22Rv1 (cell line): ENCODE results near the gene ZNF507.
A peak's percentile ranks its signal among the peaks of the same experiment; 100 is the strongest.

Experiments used
- H3K27ac ChIP-seq: fragments of 450-650 bp; 2 replicates; pipeline ENCODE4 v1.5.1; 2017
- ZFX ChIP-seq: fragments of 450-650 bp; IDR thresholded peaks from 2 replicates; pipeline ENCODE4 v1.6.1; 2017; ENCODE audit warnings: antibody characterized with exemption, borderline replicate concordance
- TF ChIP-seq, protein P1 (sequence below): fragments of 450-650 bp; IDR thresholded peaks from 2 replicates; pipeline ENCODE4 v1.5.1; 2017; ENCODE audit warnings: mild to moderate bottlenecking

Gene ZNF507

DNA sequence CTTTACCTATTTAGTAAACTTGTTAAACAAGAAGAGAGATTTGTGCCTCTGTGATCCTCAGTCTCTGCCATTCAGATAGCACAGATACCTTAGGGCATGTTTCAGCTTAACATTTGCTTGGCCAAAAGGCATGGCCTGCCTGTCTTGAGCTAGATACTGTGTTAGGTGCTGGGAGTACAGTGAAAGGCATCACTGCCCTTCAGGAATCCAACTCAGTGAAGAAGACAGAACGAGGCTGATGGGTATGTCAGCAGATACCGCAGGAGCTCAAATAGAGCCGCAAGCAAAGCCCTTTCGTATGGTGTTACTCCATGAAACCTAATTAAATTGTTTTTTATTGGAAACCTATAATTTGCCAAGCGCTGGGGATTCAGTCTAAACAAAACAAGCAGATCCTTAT lies 12.9 kb downstream of the ZNF507 start:
- H3K27ac ChIP-seq = no peak overlapping the region
- TF ChIP-seq ZFX = no peak
- TF ChIP-seq, protein P1, sequence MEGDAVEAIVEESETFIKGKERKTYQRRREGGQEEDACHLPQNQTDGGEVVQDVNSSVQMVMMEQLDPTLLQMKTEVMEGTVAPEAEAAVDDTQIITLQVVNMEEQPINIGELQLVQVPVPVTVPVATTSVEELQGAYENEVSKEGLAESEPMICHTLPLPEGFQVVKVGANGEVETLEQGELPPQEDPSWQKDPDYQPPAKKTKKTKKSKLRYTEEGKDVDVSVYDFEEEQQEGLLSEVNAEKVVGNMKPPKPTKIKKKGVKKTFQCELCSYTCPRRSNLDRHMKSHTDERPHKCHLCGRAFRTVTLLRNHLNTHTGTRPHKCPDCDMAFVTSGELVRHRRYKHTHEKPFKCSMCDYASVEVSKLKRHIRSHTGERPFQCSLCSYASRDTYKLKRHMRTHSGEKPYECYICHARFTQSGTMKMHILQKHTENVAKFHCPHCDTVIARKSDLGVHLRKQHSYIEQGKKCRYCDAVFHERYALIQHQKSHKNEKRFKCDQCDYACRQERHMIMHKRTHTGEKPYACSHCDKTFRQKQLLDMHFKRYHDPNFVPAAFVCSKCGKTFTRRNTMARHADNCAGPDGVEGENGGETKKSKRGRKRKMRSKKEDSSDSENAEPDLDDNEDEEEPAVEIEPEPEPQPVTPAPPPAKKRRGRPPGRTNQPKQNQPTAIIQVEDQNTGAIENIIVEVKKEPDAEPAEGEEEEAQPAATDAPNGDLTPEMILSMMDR = no peak

DNA sequence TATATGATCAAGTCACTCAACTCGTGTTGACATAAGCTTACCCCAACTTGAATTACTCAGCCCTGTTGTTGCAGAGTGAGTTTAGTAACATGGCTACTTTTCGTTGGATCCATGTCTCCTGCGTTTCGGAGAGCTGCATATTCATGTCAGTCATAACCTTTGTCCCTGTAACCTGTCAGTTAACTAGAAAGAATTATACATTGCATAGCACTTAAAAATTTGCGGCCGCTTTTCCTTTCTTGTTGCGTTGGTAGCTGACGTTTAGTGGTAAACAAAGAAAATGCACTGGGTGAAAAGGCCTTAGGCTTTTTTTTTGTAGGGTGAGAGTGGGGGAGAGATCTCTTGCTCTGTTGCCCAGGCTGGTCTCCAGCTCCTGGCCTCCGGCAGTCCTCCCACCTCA lies 14.2 kb downstream of the ZNF507 start:
- TF ChIP-seq, protein P1 = no peak
- TF ChIP-seq ZFX = no peak
- no peak overlapping the region for H3K27ac ChIP-seq

DNA sequence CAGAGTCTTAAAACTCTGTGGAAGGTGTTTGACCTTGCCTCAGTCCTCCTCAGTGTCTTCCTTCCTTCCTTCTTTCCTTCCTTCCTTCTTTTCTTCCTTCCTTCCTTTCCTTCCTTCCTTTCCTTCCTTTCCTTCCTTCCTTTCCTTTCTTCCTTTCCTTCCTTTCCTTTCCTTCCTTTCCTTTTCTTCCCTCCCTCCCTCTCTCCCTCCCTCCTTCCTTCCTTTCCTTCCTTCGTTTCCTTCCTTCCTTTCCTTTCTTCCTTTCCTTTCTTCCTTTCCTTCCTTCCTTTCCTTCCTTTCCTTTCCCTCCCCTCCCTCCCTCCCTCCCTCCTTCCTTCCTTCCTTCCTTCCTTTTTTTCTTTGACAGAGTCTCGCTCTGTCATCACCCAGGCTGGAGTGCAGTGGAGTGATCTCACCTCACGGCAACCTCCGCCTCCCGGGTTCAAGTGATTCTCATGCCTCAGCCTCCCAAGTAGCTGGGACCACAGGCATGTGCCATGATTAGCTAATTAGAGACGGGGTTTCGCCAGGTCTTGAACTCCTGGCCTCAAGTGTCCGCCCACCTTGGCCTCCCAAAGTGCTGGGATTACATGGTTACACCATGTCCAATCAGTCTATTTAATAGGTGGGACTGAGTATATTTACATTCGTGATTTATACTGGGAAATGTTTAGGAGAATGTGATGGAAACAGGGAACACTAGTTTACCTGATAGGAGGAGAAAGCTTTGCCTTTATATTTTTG lies 16.3 kb downstream of the ZNF507 start:
- peak overlapping the region; percentile 50 for H3K27ac ChIP-seq
- TF ChIP-seq, protein P1 = no peak
- no peak for TF ChIP-seq ZFX

DNA sequence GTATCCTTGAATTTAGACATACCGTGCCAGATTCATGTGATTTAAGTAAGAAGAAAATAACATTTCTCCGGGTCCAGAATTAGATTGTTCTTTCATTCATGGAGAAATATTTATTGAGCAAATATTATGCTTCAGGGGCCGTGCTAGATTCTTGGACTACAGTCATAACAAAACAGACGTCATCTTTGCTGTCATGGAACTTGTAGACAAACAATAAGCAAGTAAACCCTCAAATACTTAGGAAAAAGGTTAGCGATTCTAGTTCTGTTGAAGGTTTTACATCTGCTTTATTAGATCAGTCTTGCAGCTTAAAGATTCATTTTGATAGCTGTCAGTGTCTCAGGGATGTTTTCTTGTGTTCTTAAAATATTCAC lies 16.9 kb downstream of the ZNF507 start:
- peak overlapping the region; percentile 50 for H3K27ac ChIP-seq
- no peak for TF ChIP-seq ZFX
- TF ChIP-seq, protein P1 = no peak

DNA sequence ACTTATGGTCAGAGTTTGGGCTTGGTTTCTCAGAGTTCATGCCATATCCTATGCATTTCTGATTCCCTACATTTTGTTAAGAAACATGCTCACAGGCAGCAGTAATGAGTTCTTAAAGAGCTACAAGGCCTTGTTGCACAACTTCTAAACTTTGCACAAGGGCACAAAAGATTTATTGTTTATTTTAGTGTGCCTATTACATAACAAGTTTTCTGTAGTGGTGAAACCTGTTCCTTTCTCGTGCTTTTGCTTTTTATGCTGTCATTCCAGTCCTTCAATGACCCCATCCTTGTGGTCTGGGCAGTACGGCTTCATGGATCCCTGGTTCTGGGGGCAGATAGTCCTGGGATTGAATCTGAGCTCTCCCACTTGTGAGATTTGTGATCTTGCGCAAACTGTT lies 17.8 kb downstream of the ZNF507 start:
- TF ChIP-seq, protein P1 = no peak
- TF ChIP-seq ZFX = no peak
- peak overlapping the region; percentile 50 for H3K27ac ChIP-seq

DNA sequence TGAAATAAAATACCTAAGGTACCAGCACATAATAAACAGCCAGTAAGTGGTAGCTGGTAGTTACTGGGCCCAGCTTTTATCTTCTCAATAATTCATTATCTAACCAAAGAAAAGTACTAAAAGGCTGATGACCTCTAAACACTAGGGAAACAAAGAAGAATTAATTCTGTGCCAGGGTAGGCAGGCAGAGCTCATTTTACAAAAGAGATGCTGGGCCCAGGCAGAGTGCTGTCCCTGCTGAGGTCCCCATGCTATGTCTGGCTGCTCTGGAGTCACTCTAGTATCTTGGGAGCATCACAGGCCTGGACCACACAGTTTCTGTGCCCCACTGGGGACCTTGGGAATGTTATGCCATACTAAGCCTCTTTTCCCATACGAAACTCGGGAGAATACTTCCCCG lies 18.2 kb downstream of the ZNF507 start:
- peak overlapping the region; percentile 50 for H3K27ac ChIP-seq
- TF ChIP-seq ZFX = no peak
- TF ChIP-seq, protein P1 = no peak

DNA sequence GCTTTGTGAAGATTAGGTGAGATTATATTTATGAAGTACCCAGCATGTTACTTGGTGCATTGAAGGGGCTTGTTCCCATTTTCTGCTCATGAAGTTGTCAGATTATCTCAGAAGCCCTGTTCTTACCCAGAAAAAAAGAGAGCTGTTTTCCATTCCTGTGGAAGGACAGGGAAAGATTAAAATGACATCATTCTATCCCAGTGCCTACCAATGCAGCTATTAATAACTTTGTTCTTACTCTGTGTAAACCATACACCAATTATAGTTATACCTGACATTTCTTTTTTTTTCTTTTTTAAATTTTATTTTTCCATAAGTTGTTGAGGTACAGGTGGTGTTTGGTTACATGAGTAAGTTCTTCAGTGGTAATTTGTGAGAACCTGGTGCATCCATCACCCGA lies 18.6 kb downstream of the ZNF507 start:
- TF ChIP-seq, protein P1 = no peak
- TF ChIP-seq ZFX = no peak
- no peak overlapping the region for H3K27ac ChIP-seq
